Measurements from ENCODE around the gene BCAP31.

Gene BCAP31

DNA sequence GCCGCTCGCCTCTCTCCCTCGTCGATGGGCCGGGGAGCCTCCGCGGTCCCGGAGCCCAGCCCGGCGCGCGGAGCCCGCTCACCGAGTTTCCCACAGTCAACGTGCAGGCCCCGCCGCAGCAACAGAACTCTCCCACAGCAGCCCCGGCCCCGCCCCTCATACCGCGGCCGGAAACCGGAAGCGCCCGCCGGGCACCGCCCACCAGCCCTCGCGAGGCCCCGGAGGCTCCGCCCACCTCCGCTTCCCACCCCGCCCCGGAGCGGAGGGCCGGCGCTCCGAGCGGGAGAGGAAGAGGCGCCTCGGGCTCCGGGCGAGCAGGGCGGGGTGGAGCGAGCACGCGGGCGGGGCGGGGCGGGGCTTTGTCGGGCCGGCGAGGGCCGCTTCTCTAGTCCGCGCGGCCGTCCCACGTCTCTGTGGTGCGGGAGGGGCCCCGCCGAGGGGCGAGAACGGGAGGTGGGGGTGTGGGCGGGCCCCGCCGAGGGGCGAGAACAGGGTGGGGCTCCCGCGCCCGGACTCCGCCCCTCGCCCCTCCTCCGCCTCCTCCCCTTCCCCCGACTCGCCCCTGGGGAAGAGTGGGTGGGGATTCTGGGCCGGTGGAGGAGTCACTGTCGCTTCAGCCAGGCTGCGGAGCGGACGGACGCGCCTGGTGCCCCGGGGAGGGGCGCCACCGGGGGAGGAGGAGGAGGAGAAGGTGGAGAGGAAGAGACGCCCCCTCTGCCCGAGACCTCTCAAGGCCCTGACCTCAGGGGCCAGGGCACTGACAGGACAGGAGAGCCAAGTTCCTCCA lies at the start of gene BCAP31, which contains the start of gene ABCD1:
BCAP31 (minus strand) TSS at position 136 of the 787 bp plus-strand sequence. CDS start 1,143 bp downstream, outside the sequence.
ABCD1 (plus strand) TSS at position 605 of the 787 bp plus-strand sequence. CDS start 411 bp downstream, outside the sequence.
- peak; percentile 91 for DNase-seq

GRCh38 chrX:153773218-153773611 lies 49.0 kb upstream of the BCAP31 start:
- no peak for DNase-seq

DNA sequence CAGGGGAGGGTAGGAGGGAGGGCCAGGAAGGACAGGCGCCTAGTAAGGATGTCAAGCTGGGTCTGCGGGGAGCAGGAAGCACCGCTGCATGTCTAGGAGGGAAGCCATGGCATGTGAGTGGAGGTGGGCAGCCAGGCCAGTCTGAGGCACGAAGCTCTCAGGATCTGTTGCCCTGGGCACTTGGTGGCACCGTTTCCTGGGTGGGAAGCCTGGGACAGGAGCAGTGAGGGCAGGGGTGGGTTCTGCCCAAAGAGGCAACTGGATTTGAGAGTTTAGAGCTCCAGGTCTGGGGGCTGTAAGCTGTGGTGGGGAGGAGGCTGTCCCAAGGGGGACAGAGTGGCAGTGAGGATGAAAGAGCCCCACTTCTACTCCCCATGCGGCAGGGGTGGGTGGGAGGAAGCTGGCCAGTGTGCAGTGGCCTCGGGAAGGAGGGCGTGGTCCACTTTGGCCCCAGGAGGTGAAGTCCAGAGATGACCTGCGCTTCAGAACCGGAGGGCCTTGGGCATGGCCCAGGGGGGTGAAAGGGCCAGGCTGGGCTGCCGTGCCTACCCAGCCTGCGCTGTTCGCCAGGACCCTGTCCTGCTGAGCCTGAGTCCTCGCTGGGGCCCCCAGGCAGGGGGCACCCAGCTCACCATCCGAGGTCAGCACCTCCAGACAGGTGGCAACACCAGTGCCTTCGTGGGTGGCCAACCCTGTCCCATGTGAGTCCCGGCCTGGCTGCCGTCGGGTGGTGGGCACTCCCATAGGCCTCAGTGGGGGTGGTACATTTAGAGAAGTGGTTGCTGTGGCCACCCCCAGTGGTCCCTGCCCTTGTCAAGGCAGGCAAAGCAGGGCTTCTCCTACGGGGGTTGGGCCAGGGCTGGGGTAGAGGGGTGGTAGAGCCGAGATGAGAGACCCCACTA lies 48.4 kb upstream of the BCAP31 start:
- DNase-seq = no peak

- DNase-seq = no peak
These were observed 47.5 kb upstream of the BCAP31 start for GRCh38 chrX:153771415-153772315.

GRCh38 chrX:153770601-153771414 lies 46.6 kb upstream of the BCAP31 start:
- no peak for DNase-seq

DNA sequence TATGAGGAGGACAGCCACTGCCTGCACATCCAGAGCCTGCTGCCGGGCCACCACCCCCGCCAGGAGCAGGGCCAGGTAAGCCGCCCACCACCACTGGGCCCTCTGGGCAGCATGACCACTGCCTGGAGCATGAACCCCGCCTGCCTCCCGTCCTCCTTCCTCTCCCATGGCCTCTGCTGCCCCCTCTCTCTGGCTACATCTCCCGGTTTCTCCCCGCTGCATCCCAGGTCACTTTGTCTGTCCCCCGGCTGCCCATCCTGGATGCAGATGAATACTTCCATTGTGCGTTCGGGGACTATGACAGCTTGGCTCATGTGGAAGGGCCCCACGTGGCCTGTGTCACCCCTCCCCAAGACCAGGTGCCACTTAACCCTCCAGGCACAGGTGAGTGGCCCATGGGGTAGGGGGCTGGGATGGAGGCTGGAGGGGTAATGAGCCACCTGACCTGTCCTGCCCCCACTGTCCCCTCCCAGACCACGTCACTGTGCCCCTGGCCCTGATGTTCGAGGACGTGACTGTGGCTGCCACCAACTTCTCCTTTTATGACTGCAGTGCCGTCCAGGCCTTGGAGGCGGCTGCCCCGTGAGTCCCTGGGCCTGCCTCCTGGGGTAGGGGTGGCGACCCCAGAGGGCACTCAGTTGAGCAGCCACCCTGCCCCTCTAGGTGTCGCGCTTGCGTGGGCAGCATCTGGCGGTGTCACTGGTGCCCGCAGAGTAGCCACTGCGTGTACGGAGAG lies 45.8 kb upstream of the BCAP31 start:
- DNase-seq = no peak

GRCh38 chrX:153769158-153769864 lies 45.1 kb upstream of the BCAP31 start:
- no peak for DNase-seq

- DNase-seq = no peak
These were observed 44.3 kb upstream of the BCAP31 start for GRCh38 chrX:153768311-153769157.

DNA sequence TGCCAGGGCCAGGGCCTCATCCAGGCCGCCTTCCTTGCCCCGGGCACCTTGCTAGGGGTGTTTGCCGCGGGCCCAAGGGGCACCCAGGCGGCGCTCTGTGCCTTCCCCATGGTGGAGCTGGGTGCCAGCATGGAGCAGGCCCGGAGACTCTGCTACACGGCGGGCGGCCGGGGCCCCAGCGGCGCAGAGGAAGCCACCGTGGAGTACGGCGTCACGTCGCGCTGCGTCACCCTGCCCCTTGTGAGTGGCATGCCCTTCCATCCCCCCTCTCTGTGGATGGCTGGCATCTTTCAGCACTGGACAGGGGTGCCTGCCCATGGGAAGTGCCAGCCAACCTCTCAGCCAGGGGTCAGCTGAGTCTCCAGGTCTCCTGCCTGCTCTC lies 43.5 kb upstream of the BCAP31 start:
- no peak for DNase-seq

GRCh38 chrX:153766871-153767673 lies 42.9 kb upstream of the BCAP31 start:
- DNase-seq = no peak

DNA sequence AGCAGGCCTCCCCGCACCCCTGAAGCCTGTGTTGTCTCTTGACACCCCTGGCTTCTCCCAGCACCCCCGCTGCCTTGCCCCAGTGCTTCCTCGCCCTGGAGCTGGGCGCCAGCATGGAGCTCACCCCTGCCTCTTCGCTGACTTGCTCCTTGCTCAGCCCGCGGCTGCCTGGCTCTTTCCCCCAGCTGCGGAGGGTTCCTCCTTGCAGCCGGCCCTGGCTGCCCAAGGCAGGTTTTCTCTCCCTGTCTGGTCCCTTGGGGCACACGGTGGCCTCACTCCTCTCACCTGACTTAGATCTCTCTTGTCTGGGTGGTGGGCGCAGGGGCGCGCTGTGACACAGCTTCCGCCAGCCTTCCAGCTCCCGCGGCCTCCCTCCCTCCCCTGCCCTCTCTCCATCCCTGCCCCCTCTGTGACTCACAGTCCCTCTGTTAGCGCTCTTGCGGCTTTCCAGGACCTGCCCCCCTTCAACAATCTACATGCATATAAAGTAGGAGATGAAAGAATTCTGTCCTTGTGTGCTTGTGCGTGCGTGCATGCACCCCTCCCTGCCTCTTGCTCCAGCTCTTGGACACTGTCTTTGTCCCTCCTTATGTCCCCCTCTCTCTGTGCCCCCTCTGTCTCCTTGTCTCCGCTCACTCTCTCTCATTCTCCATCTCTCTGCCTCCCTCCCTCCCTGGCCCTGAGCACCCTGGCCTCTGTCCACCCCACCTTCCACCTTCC lies 42.1 kb upstream of the BCAP31 start:
- no peak for DNase-seq

DNA sequence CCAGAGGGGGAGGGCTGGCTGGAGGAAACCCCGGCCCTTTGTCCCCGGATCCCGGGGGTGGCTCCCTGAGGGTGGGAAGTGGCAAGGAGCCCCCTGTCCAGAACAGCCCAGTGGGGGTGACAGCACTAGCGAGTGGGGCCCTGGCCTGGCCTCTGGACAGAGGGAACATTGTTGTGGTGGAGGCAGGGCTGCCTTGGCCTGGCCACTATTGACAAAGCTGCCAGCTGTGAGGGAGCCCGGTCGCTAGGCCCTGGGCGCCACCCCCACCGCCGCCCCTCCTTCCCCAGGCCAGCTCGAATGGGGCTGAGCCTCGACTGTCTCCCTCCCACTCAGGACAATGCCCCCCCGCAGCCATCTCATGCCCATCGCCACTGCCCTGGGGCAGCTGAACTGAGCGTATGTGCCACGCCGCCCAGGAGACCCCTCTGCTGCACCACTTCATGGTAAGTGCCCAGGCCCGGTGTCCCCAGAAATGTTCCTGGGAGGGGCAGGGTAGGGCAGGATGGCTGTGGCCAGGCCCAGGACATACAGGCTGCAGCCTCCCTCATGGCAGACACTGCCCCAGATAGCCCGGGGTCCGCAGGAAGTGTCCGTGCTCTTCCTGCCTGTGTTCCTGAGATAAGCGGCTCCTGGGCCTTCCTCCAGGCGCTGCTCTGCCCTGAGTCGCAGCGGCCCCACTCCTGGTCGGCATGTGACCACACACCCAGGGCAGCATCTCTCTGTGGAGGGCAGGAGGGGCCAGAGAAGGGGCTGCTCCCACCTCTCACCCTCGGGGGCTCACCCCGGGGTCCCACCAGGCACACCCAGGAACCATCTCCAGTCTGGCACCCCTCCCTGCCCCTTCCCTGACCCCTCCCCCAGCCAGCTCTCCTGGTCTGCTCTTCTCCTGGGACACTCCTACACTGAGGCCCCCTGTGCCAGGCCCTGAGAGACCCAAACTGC lies 41.2 kb upstream of the BCAP31 start:
- no peak for DNase-seq

GRCh38 chrX:153764786-153765137 lies 40.6 kb upstream of the BCAP31 start:
- no peak for DNase-seq

- peak; percentile 75 to 78 for DNase-seq
These were observed 40.0 kb upstream of the BCAP31 start, which contains the start of gene PLXNB3 for GRCh38 chrX:153763989-153764755. Gene PLXNB3, plus strand, starts transcription at chrX:153764249. Its CDS starts 1,287 bp downstream, at chrX:153765536.

GRCh38 chrX:153763298-153763932 lies 39.2 kb upstream of the BCAP31 start:
- no peak for DNase-seq
